ENCODE data around the gene IPPK.

IPPK gene

GRCh38 chr9:92615790-92616189 lies 54.1 kb downstream of the IPPK start:
- no peak for TF ChIP-seq CTCF (IDR thresholded peaks at IDR 0.05; ENCODE audit: borderline replicate concordance, control extremely low read depth, extremely low read depth, insufficient read depth, missing control alignments)
- in situ Hi-C loops (cut with MboI; ENCODE audit: low sequenced_read_pairs, unreplicated experiment): no loop called here
- no peak for DNase-seq (ENCODE audit: low spot score)

GRCh38 chr9:92614763-92615461 lies 55.0 kb downstream of the IPPK start:
- no peak for DNase-seq (ENCODE audit: low spot score)
- in situ Hi-C loops (cut with MboI; ENCODE audit: low sequenced_read_pairs, unreplicated experiment): no loop called here
- TF ChIP-seq CTCF (IDR thresholded peaks at IDR 0.05; ENCODE audit: borderline replicate concordance, control extremely low read depth, extremely low read depth, insufficient read depth, missing control alignments): no peak

GRCh38 chr9:92614123-92614510 lies 55.8 kb downstream of the IPPK start:
- in situ Hi-C loops (cut with MboI; ENCODE audit: low sequenced_read_pairs, unreplicated experiment): no loop called here
- TF ChIP-seq CTCF (IDR thresholded peaks at IDR 0.05; ENCODE audit: borderline replicate concordance, control extremely low read depth, extremely low read depth, insufficient read depth, missing control alignments): no peak
- no peak for DNase-seq (ENCODE audit: low spot score)

GRCh38 chr9:92613268-92614122 lies 56.4 kb downstream of the IPPK start:
- DNase-seq (ENCODE audit: low spot score): no peak
- TF ChIP-seq CTCF (IDR thresholded peaks at IDR 0.05; ENCODE audit: borderline replicate concordance, control extremely low read depth, extremely low read depth, insufficient read depth, missing control alignments): no peak
- in situ Hi-C loops (cut with MboI; ENCODE audit: low sequenced_read_pairs, unreplicated experiment): no loop called here

- no peak for TF ChIP-seq CTCF (IDR thresholded peaks at IDR 0.05; ENCODE audit: borderline replicate concordance, control extremely low read depth, extremely low read depth, insufficient read depth, missing control alignments)
- in situ Hi-C loops (cut with MboI; ENCODE audit: low sequenced_read_pairs, unreplicated experiment): no loop called here
Measured at GRCh38 chr9:92612816-92613215, 57.1 kb downstream of the IPPK start.

GRCh38 chr9:92612292-92612691 lies 57.6 kb downstream of the IPPK start:
- in situ Hi-C loops (cut with MboI; ENCODE audit: low sequenced_read_pairs, unreplicated experiment): no loop called here
- no peak for DNase-seq (ENCODE audit: low spot score)

More at GRCh38 chr9:92612816-92613215, 57.1 kb downstream of the IPPK start:
- DNase-seq (ENCODE audit: low spot score): no peak

More at GRCh38 chr9:92612292-92612691, 57.6 kb downstream of the IPPK start:
- TF ChIP-seq CTCF (IDR thresholded peaks at IDR 0.05; ENCODE audit: borderline replicate concordance, control extremely low read depth, extremely low read depth, insufficient read depth, missing control alignments): no peak
